GF-D8 (cell line): ENCODE measurements around the gene HCRTR1.

ENCODE experiments used
- DNase-seq: peaks from one replicate; lab custom pipeline; 2025; lab: John Stamatoyannopoulos, UW

Gene HCRTR1

DNA sequence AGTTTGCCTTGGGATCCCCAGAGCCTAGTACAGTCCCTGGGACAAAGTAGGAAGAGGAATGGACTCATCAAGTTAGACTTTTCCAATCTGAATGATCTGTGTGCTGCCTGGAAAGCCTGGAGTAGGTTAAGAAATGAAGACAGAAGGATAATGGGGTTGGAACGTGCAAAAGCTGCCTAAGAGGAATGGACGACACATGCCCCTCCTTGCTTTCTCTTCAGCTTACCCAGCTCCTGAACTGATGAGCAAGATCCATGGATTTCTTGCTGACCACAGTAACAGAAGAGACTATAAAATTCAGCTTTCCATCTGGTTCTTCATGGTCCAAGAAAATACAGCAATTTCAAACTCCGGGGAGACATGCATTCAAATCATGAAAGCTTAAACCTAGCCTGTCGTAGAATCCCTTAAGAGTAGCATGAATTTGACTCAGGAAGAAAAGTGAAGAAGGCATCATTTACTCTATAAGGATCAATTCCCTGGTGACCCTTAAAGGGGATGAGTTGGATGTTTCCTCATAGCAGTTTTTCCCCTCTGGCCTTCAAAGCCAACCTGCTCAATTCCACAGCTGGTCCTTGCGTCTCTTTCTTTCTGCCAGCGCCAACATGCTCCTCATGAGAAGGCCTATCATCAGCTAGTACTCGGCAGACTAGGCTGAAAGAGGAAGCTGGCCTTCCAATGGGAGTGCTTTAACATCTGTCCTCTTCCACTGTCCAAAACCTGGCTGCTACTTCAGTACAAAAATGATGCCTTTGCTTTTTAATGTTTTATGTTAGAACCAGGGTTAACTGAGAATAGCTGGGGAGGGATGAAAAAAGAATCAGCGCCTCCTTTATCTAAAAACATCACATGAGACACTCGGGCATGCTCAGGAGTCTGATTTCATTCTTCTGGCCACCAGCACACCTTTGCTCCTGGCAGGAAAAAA lies 32.9 kb downstream of the HCRTR1 start:
- no peak for DNase-seq

GRCh38 chr1:31651089-31651420 lies 33.6 kb downstream of the HCRTR1 start:
- no peak for DNase-seq

- DNase-seq: no peak
Observed at GRCh38 chr1:31651766-31652165, 34.3 kb downstream of the HCRTR1 start.

DNA sequence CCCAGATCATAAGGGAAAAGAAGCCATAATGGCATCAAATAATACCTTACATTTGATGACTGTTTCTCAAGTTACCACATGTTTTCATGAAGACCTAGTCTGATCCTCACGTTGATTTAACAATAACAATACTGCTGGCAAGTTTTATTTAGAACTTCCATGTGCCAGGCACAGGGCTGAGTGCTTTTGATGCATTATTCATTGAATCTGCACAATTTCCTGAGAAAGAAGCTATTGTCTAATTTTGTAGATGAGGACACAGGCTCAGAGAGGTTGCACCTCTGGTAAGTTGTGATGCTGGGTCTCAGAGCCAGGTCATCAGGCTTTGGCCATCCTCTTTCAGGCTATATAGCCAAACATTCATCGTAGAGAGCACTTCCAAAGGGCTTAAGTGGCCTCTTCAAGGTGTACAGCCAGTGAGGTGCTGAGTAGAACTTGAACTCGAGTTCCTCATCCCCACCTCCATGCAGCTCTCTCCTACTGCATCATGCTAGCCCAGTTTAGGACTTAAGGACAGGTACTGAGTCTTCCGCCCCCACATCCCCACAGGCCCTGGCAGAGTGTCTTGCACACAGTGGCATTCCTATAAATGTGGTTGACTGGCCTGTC lies 35.5 kb downstream of the HCRTR1 start:
- no peak for DNase-seq

- DNase-seq: no peak
Observed at GRCh38 chr1:31653717-31654473, 36.4 kb downstream of the HCRTR1 start.

- no peak for DNase-seq
Observed at GRCh38 chr1:31654474-31654776, 36.9 kb downstream of the HCRTR1 start.

GRCh38 chr1:31655104-31655503 lies 37.6 kb downstream of the HCRTR1 start:
- DNase-seq: no peak

DNA sequence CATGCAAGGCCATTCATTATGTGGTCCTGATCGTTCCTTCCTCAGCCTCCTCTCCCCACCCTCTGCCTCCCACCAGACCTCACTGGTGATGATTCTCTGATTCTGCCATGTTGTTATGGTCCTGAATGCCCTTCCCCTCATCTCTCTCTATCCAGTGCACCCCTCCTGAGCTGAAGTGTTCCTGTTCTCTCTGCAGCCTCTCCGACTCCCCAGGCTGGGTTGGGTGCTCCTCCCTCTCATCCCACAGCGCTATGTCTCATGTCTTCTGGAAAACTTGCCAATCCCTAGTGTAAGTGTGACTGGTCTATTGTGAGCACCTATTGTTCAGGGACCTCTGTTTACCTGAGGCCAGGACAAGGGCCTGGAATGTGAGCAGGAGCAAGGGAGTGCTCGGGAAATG lies 38.3 kb downstream of the HCRTR1 start:
- no peak for DNase-seq

GRCh38 chr1:31657020-31657804 lies 39.7 kb downstream of the HCRTR1 start:
- DNase-seq: no peak

- no peak for DNase-seq
Observed at GRCh38 chr1:31657972-31658510, 40.6 kb downstream of the HCRTR1 start.

- no peak for DNase-seq
Observed at GRCh38 chr1:31658721-31659120, 41.2 kb downstream of the HCRTR1 start.

DNA sequence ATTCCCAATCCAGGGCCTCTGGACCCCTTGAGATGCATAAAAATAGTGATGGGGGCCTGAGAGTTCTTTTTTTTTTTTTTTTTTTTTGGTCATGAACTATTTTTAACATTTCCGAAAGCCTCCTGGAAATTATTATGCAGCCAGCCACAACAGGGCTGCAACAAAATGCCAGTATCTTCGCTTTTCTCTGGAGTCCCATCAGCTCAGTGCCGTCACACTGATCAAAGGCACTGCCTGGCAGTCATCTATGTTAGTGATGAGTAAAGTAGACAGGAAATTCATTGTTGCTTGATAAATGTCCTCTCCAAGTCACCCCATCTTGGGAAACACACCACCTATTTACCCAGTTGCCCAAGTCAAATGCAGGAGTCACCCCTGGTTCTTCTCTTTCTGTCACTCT lies 42.4 kb downstream of the HCRTR1 start:
- no peak for DNase-seq

- DNase-seq: no peak
Observed at GRCh38 chr1:31660871-31661455, 43.5 kb downstream of the HCRTR1 start.

DNA sequence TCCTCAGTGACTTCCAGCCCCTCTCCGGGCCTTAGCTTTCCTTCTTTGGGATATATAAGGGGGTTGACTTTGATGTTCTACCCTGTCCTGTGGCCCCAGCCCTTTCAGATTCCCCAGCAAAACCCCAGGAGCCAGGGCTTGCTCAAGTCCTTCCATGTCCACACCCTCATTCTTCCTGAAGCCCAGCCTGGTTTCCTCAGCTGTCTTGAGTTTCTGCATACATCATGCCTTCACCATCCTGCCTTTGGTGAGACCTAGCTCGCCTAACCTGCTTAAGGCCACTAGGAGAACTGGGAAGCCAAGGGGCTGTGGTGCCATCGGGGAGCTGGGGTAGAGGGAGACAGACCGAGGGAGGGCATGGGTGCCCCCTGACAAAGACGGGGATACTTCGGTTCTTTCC lies 44.4 kb downstream of the HCRTR1 start:
- DNase-seq: no peak

DNA sequence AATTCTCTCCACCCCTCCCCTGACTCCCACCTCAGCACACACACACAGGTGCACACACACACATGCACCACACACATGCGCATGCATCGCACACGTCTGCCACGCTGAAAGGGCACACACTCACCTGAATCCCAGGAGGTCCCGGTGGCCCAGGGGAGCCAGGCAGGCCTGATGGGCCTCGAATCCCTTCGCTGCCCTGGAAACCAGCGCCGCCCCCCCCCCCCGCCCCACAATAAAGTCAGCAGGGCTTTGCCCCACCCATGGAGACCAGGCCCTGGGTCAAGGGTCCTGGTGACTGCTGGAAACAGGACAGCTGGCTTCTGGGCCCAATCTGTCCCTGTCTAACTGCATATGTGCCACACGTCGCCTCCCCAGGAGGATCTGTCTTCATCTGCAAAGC lies 45.0 kb downstream of the HCRTR1 start:
- DNase-seq: no peak

GRCh38 chr1:31663622-31664452 lies 46.3 kb downstream of the HCRTR1 start:
- DNase-seq: no peak

GRCh38 chr1:31664528-31664927 lies 47.0 kb downstream of the HCRTR1 start:
- DNase-seq: no peak

- DNase-seq: no peak
Observed at GRCh38 chr1:31665234-31665878, 47.9 kb downstream of the HCRTR1 start.

- DNase-seq: no peak
Observed at GRCh38 chr1:31666263-31666963, 48.9 kb downstream of the HCRTR1 start.
